ENCODE measurements around the gene CIC. TPM values are rescaled to one million over a fixed set of nuclear protein-coding genes. Genes with fewer than 3 reads are reported as not detected.

CIC gene
- total RNA-seq, 1 donor from 2014 or later, result 36.1 TPM

DNA sequence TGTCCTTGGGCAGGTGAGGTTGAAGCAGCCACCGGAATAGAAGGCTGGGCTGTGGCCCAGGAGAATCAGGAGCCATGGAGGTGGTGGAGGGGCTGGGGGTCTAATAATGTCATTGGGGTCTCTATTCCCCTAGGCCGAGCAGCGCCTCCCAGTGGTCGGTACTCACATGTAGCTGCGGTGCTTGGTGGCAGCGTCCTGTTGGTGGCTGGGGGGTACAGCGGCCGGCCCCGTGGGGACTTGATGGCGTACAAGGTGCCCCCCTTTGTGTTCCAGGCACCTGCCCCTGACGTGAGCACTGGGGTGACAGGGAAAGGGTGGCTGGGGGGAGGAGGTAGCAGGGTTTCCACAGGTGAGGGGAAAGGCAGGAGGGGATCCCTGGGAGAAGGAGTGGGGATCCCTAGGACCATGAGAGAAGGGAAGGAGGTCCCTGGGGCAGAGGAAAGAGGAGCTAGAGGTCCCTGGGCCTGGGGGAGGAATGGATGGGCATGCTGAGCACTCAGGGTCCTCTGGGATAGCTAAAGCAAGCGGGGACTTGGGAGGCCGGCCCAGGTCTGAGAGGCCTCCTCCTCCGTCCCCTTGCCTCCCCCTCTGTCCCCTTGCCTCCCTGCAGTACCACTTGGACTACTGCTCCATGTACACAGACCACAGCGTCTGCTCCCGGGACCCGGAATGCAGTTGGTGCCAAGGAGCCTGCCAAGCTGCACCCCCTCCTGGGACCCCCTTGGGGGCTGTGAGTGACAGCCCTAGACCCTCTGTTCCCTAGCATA lies 74.5 kb downstream of the CIC start:
- Histone ChIP-seq H3K36me3 (peaks cover 0 to 10% of the 10 kb centered on the region in 2 donors), H3K27me3 (no peaks in the 10 kb centered on the region), H3K4me1 (no peaks in the 10 kb centered on the region), H3K27ac (no peak overlapping the region), H3K9me3 (no peaks in the 10 kb centered on the region), H3K4me3 (no peak overlapping the region)
- no peak for DNase-seq (ENCODE audit: extremely low spot score in 2 of 2)
- intact Hi-C loops (cut with DNase I), result no loop called here
- TF ChIP-seq, protein P1, sequence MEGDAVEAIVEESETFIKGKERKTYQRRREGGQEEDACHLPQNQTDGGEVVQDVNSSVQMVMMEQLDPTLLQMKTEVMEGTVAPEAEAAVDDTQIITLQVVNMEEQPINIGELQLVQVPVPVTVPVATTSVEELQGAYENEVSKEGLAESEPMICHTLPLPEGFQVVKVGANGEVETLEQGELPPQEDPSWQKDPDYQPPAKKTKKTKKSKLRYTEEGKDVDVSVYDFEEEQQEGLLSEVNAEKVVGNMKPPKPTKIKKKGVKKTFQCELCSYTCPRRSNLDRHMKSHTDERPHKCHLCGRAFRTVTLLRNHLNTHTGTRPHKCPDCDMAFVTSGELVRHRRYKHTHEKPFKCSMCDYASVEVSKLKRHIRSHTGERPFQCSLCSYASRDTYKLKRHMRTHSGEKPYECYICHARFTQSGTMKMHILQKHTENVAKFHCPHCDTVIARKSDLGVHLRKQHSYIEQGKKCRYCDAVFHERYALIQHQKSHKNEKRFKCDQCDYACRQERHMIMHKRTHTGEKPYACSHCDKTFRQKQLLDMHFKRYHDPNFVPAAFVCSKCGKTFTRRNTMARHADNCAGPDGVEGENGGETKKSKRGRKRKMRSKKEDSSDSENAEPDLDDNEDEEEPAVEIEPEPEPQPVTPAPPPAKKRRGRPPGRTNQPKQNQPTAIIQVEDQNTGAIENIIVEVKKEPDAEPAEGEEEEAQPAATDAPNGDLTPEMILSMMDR (IDR thresholded peaks at IDR 0.05), result no peak
- TF ChIP-seq POLR2AphosphoS5 (IDR thresholded peaks at IDR 0.05; ENCODE audit: insufficient read depth in 1 of 2, low read depth in 1 of 2), result no peak
- TF ChIP-seq POLR2A (IDR thresholded peaks at IDR 0.05), result no peak

DNA sequence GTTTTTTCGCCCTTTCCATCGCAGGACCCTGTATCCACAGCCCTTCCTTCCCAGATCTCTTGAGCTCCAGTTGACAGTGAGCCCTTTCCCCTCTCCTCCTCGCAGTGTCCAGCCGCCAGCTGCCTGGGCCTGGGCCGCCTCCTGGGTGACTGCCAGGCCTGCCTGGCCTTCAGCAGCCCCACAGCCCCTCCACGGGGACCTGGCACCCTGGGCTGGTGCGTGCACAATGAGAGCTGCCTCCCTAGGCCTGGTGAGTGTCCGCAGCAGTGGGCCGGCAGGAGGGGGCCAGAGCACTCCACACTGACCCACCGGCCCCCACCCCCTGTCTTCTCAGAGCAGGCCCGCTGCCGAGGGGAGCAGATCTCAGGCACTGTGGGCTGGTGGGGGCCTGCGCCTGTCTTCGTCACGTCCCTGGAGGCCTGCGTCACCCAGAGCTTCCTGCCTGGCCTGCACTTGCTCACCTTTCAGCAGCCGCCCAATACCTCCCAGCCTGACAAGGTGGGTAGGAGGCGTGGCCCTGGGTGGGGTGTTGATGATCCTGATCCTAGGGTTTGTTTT lies 75.4 kb downstream of the CIC start:
- DNase-seq (ENCODE audit: extremely low spot score in 2 of 2), result no peak
- H3K27me3 ChIP-seq, result no peaks in the 10 kb centered on the region
- TF ChIP-seq, protein P1 (IDR thresholded peaks at IDR 0.05), result no peak
- no peak for TF ChIP-seq POLR2A (IDR thresholded peaks at IDR 0.05)
- no peak for TF ChIP-seq POLR2AphosphoS5 (IDR thresholded peaks at IDR 0.05; ENCODE audit: insufficient read depth in 1 of 2, low read depth in 1 of 2)
- intact Hi-C loops (cut with DNase I), result no loop called here
- H3K27ac ChIP-seq, result no peak overlapping the region
- no peaks in the 10 kb centered on the region for H3K9me3 ChIP-seq
- peaks cover 0 to 10% of the 10 kb centered on the region in 2 donors for H3K36me3 ChIP-seq
- no peaks in the 10 kb centered on the region for H3K4me1 ChIP-seq
- H3K4me3 ChIP-seq, result no peak overlapping the region

Other genes starting within 250 kb of the CIC start
- 2.5 TPM for gene GRIK5, start 199.0 kb upstream of the CIC start, total RNA-seq
- gene ZNF574, start 193.1 kb upstream of the CIC start, total RNA-seq, result 26.5 TPM
- 0.74 TPM for gene POU2F2, start 136.8 kb upstream of the CIC start, total RNA-seq
- gene DEDD2, start 51.6 kb upstream of the CIC start, total RNA-seq, result 25.3 TPM
- gene ZNF526, start 48.9 kb upstream of the CIC start, total RNA-seq, result 6.1 TPM
- gene GSK3A, start 26.6 kb upstream of the CIC start, total RNA-seq, result 21.1 TPM
- 44.7 TPM for gene ERF, start 14.1 kb upstream of the CIC start, total RNA-seq
- gene PRR19, start 32.9 kb downstream of the CIC start, total RNA-seq, result not detected
- 21.9 TPM for gene PAFAH1B3, start 33.4 kb downstream of the CIC start, total RNA-seq
- not detected for gene TMEM145, start 44.1 kb downstream of the CIC start, total RNA-seq
- 13.5 TPM for gene MEGF8, start 56.4 kb downstream of the CIC start, total RNA-seq
- 106 TPM for gene CNFN, start 121.0 kb downstream of the CIC start, total RNA-seq
- 102 TPM for gene LIPE, start 158.1 kb downstream of the CIC start, total RNA-seq
- 2.9 TPM for gene CXCL17, start 173.7 kb downstream of the CIC start, total RNA-seq